Muscle of back (tissue), 13 donors: ENCODE measurements around the gene HESX1. TPM values are rescaled to one million over a fixed set of nuclear protein-coding genes. Genes with fewer than 3 reads are reported as not detected.

Experiments
- DNase-seq, 3 donors: peaks; one replicate each; pipeline versions ENCODE4 v3.0.0 to v3.0.0-alpha.2; 2013
- long read RNA-seq, 9 donors: transcript quantifications; one replicate each; lab custom pipeline, GENCODE V29; 2026
- polyA plus RNA-seq, 10 donors: library from polyadenylated mRNA; unstranded; fragments of 120-200 nt; gene quantifications; one replicate each; pipeline ENCODE4 v1.2.1, GENCODE V29; 2013; ENCODE audit not compliant: insufficient read length in 10 of 10

The HESX1 gene
- polyA plus RNA-seq, result 1 to 10 TPM; 1.3 to 2.9 (median 1.8) TPM
- long read RNA-seq, donor 1, result 0 reads
- long read RNA-seq, donor 2, result 0 reads
- long read RNA-seq, donor 3, result 0 reads
- long read RNA-seq, donor 4, result 0 reads
- long read RNA-seq, donor 5, partial matches to known transcripts, result 90 of 95 reads
- long read RNA-seq, donor 5, other reads (novel, unspliced or antisense), result 5 of 95 reads
- long read RNA-seq, donor 6, result 0 reads
- long read RNA-seq, donor 7, result 0 reads
- long read RNA-seq, donor 8, result 0 reads
- long read RNA-seq, donor 9, result 0 reads

DNA sequence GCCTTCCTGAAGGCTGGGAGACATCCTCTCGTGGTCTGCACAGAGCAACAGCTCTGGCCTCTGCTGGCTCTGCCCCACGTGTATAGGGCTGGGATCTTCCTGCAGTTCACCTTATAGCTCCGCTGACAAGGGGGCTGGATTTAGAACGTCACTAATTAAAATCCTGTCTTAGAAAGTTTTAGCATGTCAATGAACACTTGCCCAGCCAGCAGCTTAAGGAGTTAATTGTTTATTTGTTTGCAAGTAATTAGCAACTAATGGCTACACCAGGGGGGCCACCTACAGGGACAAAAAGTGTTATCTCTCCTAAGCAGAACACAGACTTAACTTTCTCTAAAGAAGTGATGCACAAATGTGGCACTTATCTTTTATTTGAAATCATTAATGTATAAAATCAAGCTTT is at the start of gene HESX1:
TSS of gene HESX1 (minus strand) at position 84 of the 403 bp plus-strand sequence. CDS start at position 24, 60 bp downstream.
- no peak for DNase-seq

DNA sequence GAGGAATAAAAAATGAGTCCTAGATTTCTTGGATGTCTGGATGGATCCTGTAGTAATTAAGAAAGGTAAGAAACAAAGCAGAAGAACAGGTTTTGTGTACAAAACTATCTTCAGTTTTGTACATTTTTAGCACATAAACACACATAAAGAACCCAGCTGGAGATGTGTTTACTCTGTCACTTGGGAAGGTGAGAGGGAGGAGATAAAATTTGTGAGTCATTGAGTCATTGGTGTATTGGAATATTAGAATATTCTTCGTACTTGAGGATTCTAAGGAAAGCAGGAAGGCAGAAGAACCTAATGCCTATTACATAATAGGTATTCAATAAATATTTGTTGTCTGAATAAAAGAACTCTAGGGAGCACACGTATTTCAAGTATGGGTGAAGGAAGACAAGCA is 45.2 kb upstream of the HESX1 start:
- DNase-seq, result no peak

DNA sequence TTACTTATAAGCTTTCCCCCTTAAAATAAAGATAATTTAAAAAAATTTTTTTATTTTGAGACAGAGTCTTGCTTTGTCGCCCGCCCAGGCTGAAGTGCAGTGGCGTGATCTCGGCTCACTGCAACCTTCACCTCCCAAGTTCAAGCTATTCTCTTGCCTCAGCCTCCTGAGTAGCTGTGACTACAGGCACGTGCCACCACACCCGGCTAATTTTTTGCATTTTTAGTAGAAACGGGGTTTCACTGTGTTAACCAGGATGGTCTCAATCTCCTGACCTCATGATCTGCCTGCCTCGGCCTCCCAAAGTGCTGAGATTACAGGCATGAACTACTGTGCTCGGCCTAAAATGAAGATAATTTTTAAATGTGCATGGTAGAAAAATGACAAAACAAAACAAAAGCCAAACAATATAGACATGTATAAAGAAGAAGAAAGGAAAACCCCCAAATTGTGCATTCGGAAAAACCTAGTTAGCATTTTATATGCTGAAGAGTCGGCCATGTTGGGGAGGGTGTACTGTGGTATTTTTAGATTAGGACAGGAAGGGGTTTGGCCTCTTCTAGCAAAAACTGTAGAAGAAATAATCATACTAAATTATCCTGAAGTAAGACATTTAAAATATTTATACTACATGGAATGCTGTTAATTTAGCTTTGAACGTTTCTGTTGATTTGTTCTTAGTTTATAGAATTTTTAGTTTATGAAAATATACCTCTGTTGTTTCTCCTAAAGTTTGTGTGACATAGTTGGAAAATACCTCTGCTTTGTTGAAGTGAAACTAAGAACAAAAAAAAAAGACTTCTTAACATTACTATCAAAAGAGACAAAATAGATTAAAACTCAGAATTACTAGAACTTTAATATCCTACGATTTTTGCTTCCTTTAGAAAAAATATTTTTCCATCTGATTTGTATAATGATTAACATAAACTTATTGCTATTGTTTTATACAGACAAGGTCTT is 35.1 kb upstream of the HESX1 start:
- DNase-seq, result no peak

DNA sequence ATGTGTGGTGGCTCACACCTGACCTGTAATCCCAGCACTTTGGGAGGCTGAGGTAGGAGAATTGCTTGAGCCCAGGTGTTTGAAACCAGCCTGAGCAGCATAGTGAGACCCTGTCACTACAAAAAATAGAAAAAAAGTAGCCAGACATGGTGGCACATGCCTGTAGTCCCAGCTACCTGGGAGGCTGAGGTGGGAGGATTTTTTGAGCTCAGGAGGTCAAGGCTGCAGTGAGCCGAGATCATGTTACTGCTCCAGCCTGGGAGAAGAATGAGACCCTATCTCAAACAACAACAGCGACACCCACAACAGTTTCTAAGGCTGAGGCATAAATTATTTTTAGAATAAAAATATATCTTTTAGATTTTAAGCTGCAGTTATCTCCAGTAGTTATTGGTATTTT is 34.0 kb upstream of the HESX1 start:
- no peak for DNase-seq

DNA sequence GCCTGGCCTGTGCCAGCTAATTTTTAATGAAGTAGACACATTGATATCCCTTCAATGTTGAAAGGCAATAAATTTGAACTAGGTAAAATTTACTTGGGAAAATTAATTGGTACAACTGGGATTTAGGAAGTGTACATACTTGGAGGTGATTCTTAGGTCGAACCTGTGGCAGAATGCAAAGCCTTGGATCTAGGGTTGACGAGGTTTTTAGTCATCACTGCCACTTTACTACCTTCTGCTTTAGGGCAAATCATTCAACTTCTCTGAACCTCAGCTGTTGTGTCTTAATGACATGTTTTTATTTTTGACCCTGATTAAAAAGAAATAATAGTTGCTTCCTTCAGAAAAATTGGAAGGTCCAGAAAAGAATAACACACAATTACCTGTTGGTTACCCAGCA is 30.2 kb upstream of the HESX1 start:
- no peak for DNase-seq

DNA sequence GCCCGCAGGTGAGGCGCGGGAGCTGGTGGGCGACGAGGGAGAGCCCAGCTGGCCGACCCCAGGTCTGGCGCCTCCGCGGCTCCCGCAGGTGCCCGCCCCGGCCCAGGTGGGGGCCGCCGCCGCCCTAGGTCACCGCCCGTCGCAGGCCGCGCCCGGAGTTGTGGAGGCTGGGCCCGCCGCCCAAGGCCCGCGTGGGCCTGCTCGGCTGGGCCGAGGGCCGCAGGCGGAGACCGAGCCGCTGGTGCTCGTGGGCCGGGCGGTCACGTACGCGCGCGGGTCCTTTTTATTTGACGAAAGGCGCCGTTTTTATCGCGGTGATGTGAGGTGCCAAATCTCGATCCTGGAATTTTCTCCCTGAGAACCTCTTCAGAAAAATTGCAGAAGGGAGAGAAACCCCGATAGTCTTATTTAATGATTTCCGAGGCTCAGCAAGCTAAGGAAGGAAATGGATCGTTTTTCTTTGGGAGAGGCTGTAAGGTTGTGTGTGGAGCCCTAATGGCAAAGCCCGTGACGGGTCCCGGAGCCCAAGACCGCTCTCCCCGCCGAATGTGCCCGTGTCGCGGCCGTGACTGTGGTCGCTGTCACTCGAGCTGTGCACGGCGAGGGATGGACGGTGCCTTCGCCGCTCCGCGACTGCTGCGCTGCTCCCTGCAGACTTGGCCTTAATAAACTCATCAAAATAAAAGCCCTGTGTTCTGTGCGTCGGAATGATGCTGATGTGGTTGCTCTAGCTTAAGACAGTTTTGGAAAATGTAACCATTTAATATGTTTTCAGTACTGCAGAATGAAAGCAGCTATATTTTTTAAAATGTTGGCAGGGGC is 28.4 kb upstream of the HESX1 start:
- peak; percentile 50 to 92 (median 77) for DNase-seq

DNA sequence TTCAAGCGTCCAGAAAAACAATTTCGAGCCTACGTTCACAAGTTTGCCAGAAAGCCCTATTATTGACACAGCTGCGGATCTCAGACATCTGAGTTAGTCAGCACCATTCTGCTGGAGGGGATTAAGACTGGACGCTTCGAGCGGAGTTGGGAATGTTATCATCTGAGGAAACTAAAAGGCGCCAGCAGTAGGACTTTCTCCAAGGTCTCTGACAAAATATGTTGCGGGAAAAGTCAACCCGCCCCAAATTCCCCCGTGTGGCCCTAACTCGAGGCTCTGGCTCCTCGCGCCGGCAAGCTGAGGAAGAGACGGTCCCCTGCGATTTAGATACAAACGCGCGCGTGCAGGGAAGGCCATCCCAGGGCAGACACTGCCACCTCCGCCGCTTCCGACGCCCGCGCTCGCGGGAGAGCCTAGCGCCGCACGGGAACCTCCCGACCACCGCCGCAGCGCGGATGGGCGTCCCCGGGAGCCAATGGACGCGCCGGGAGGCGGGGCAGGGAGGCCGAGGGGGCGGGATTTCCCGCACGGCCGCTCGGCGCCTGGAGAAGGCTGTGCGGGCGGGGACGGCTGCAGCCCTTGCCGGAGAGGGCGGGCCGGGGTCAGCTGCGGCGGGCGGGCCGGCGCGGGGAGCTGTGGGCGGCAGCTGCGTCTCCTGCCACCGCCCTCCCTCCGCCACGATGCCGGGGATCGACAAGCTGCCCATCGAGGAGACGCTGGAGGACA is 27.6 kb upstream of the HESX1 start, which contains the start of gene APPL1:
TSS of gene APPL1 (plus strand) at position 526 of the 726 bp plus-strand sequence. CDS start at position 681, 155 bp downstream.
- peak; percentile 94 to 98 (median 97) for DNase-seq

DNA sequence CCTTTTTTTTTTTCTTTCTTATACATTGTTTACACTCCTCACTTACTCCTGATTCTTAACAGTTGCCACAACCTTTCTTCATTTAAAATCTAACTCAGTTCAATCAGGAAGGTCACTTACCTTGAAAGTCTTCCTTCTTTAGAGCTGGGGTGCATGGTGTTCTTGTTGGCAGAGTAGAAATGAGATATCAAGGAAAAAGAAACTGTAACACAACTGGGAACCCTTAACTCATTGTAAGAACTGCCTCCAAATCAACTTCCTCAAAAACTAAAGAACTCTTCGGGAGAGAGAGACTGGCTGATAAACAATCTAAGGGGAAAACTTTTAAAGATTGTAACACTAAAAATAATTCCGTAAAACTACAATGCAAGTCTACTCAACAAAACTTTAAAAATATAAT is 26.4 kb upstream of the HESX1 start:
- DNase-seq, result peak in 1 of 3 donors; percentile 5

DNA sequence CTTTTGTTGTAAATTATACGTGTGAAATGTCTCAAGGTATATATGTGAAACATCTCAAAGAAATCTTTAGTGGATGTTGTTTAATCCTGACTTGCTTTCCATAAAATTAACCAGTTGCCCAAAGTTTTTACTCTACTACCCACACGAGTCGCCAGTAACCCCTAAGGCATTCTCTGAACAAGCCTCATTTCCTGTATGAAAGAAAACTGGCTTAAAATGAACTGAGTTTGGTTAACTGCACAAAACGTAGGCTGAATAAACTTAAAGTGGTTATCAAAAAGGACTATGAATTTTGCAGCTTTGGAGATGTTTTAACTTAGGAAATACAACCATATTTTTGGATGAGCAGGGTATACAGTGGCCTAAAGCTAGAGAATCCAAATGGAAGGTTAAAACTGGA is 25.1 kb upstream of the HESX1 start:
- DNase-seq, result no peak

DNA sequence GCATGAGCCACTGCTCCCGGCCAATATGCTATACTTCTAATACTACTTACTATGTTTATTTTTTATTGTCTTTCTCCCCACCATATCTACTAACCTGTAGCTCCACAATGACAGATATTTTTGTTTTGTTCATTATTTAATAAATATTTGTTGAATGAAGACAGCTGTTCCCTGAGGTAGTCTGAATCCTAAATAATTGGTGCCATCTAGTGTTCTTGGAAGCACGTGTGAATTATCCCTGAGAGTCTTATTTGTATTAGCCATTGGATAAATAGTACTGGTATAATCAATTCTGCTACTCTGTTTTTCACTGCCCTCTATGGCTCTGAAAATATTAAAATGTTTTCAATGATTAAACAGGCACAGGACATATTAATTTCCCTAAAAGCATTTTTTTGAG is 22.1 kb upstream of the HESX1 start:
- DNase-seq, result peak; percentile 31 to 55 (median 49)

DNA sequence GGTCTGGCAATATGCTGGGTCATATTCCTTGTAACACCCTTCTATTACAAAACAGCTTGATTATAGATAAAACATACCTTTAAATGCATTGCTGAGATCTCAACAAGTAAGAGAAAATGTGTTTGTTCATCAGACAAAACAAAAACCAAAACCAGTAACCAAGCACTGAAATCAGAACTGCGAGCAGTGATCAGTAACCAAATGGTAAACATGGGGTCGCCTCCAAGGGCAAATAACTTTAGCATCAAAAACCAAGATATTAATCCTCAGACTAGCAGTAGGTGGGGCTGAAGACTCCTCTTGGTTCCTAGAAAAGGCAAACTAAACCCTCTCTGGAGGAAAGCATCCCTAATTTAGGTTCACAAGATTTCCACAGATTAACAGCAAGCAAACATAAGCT is 6.6 kb upstream of the HESX1 start:
- DNase-seq, result no peak

DNA sequence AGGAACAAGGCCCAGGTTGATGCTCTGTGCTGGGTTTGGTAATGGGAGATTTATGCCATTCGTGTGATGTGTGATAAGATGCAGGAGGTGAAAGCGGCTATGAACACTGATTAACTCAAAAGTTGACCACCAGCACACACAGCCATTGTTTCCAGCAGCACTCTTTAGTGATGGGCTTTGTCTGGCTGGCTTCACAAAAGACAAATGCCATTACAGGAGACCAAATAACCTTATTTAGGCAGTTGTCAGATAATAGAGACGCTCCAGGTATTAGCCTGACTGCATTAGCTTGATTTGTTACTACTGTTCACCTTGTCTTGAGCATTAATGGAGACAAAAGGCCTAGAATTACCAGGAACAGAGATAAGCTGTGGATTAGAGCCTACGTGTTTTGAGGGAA is 5.1 kb downstream of the HESX1 start:
- no peak for DNase-seq

DNA sequence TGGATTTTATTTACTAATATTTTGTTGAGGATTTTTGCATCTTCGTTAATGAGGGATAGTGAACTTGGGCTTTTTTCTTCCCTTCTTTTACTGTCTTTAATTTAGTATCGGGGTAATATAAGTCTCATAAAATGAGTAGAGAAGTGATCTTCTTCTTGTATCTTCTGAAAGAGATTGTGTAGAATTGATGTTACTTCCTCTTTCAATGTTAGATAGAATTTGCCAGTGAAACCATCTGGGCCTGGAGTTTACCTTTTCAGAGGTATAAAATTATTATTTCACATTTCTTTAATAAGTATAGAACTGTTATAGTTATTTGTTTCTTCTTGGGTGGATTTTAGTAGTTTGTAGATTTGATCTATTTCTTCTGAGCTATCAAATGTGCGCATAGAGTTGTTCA is 7.8 kb downstream of the HESX1 start:
- DNase-seq, result no peak

DNA sequence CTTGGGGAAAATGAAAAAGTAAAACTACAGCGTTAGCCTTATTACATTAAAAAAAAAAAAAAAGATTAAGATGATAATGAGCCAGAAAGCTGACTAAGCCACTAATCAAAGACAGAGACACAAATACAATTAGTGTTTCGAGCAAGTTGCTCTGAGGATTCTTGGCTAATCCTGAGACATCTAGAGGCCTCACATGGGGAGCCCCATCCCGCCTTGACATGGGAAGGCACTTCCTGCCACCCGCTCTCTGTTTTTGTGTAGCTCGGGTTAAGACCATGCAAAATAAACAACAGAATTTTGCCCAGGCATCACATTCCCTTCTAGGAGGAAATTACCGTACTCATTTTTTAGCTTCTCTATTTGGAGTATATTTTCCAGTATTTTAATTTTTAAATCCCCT is 15.3 kb downstream of the HESX1 start:
- no peak for DNase-seq

DNA sequence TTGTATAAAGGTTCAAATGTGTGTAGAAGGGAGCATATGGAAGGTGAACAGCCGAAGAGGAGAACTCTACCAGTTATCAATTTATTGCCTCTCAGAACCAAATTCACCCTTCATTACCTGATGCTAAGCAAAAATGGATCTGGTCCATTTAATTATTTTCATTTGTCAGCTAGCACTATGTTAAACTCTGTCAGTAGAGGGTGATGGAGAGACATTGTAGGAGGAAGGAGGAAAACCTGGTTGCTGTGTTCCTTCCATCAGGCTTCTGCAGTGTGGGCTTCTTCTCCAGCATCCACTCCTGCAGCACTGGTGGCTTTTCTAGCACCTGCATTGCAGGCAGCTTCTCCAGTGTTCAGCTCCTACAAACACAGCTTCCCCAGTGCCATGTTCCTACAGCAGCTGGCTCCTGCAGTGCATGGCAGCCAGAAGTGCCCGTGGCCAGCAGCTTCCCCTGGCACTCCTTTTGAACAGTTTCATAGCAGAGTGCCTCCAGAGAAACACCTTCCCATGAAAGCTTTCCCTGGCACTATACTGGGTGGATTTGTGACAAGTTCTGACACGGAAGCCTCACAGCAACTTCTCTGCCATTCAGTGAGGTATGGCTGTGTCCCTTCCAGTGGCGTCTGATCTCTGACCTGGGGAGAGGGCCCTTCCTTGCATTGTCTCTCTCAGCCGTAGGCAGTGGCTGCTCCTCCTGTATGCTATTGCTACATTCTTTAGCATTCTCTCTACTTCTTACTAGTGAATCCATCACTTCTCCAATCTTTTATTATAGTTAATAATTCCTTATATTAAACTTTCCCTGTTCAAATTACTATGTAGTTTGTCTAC is 20.0 kb downstream of the HESX1 start:
- no peak for DNase-seq

DNA sequence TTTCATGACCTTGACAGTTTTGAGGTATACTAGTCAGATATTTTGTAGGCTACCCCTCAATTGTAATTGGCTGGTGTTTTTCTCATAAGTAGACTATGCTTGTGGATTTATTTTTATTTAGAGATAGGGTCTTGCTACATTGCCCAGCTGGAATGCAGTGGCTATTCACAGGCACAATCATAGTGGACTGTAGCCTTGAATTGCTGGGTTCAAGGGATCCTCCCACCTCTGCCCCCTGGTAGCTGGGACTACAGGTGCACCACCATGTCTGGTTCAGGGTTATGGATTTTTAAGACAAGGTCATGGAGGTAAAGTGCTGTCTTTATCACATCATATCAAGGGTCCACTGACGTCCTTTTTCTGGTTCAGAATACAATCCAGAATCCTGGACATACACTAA is 23.7 kb downstream of the HESX1 start:
- DNase-seq, result no peak

DNA sequence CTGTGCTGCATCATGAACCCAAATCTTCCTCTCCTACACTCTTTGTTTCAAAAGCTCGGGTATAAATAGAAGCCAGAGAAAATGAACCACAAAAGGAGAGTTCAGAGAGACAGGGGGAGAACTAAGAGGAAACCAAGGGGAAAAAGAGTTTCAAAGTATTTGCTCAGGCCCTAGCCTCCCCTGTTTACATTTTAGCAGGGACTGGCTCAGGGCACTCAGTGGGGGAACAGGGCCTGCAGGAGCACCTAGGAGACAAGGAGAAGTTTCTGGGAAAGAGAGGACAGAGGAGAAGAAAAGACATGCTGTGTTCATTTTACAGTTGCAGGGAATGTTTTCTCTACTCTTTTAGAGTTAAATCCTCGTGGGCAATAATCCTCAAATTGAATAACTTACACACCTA is 26.1 kb downstream of the HESX1 start:
- no peak for DNase-seq

DNA sequence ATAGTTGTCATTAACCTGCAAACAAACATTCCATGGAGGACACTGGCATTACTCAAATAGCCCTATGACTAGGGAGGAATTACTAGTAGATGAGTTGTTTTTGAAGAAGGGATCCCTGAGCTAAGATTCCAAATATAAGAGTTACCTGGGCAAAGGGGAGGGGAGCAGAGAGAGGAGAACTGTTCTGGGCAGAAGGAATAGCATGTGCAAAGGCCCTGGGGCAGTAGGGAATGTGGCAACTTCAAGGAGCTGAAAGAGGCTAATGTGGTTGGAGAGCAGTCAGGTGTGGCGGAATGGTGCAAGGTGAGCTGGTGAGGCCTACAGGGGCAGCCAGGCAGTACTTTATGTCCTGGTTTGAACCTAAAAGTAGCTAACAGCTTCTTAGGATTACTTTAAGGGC is 28.8 kb downstream of the HESX1 start:
- no peak for DNase-seq

DNA sequence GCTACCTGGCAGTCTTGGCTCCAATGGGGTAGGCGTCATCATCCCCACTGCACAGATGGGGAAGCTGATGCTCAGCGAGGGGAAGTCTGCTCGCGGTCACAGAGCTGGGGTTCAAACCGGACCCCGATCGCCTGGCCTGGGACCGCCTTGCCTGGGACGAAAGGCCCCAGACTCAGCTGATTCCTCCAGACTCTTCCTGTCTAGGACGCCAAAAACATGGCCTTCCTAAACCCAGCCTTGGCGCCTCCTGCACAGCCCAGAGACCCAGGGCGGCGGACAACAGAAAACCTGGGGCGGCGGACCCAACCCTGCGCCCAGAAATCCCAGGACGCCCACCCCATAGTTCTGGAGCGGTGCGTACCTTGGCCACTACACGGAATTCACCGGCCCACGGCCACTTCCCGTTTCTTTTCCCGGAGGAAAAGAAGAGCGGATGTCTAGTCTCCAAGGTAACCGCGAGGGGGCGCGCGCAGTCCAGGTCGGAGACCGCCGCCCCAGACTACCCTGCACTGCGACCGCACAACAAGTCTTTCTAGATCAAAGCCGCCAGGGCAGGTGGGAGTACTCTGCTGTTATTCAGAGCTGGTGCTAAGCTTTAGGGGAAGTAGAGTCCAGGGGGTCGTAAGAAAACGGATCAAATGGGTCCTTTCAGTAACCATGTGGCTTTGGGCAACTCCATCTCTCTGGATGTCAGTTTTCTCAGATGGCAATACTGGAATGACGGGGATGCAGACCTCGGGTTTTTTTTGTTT is 29.7 kb downstream of the HESX1 start:
- peak in 2 of 3 donors; percentile 78 to 90 for DNase-seq

DNA sequence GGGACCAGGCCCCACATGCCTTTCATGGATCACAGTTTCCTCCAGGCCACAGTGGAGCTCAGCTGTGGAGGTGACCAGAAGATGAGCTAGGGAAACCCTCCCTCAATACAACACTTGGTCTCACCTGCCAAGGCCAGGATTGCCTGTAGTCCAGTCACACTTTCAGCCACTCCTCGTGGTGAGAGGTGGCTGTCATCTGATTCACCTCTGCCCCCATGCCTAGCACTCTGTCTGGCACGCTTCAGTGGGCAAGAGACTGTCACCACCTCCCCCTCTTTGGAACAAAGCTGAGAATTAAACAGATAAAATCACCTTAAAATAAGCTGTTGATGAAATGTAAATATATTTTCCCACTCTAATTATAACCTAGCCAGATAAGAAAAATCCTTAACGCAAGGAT is 30.7 kb downstream of the HESX1 start:
- no peak for DNase-seq
